Upper lobe of left lung (tissue), 6 donors: ENCODE results near the gene TNFRSF6B. TPM values are rescaled to one million over a fixed set of nuclear protein-coding genes. Genes with fewer than 3 reads are reported as not detected.

Experiments
- ATAC-seq, 2 donors: fragments of 200-7000 bp; cut with Tn5 transposase; one replicate each; pipeline ENCODE4 v1.9.1; 2022; ENCODE audit warnings: mild to moderate bottlenecking in 2 of 2, moderate library complexity in 2 of 2; ENCODE audit not compliant: low FRiP score in 2 of 2
- DNase-seq, 2 donors: peaks; one replicate each; pipeline ENCODE4 v3.0.0-alpha.2; 2019 to 2020
- H3K27ac ChIP-seq, 4 donors: fragments of 200-600 bp; sonication (generic); one replicate each; pipeline ENCODE4 v1.5.1; 2016 to 2019
- H3K27me3 ChIP-seq, 4 donors: fragments of 200-600 bp; sonication (generic); one replicate each; pipeline ENCODE4 v1.5.1; 2017 to 2019
- H3K36me3 ChIP-seq, 4 donors: fragments of 200-600 bp; sonication (generic); one replicate each; pipeline ENCODE4 v1.5.1; 2016 to 2019
- H3K4me1 ChIP-seq, 4 donors: fragments of 200-600 bp; sonication (generic); one replicate each; pipeline ENCODE4 v1.5.1; 2018 to 2019
- H3K4me3 ChIP-seq, 4 donors: fragments of 200-600 bp; sonication (generic); one replicate each; pipeline ENCODE4 v1.5.1; 2017 to 2019; ENCODE audit warnings: mild to moderate bottlenecking in 2 of 4, moderate library complexity in 1 of 4
- H3K9me3 ChIP-seq, 4 donors: fragments of 200-600 bp; sonication (generic); one replicate each; pipeline ENCODE4 v1.5.1; 2018 to 2019
- CTCF ChIP-seq, 6 experiments: fragments of 450-650 bp in 4 of 6; fragments of 200-600 bp in 2 of 6; sonication (generic) in 2 of 6; IDR thresholded peaks; one replicate each; pipeline ENCODE4 v1.5.1; 2016 to 2019; ENCODE audit warnings: antibody characterized with exemption in 6 of 6
- EP300 ChIP-seq, 4 donors: sonication (generic); formaldehyde crosslinking; IDR thresholded peaks; one replicate each; pipeline ENCODE4 v1.5.1; 2017; ENCODE audit warnings: antibody characterized with exemption in 4 of 4, control low read depth in 2 of 4
- POLR2A ChIP-seq, 4 donors: fragments of 450-650 bp; IDR thresholded peaks; one replicate each; pipeline ENCODE4 v1.5.1; 2016 to 2017; ENCODE audit warnings: antibody characterized with exemption in 4 of 4, mild to moderate bottlenecking in 2 of 4
- POLR2AphosphoS5 ChIP-seq, 2 donors: sonication (generic); formaldehyde crosslinking; IDR thresholded peaks; one replicate each; pipeline ENCODE4 v1.5.1; 2017; ENCODE audit warnings: antibody characterized with exemption in 2 of 2
- WGBS, 2 donors: methylation state at CpG; one replicate each; pipeline ENCODE4 v1.1.5; 2017 to 2018; 5-methylcytosine and 5-hydroxymethylcytosine counted together
- total RNA-seq, 6 donors: library from RNA; depleted of rRNA in 4 of 6; stranded (reverse); fragments of >200 nt in 4 of 6; gene quantifications; one replicate each; pipeline versions ENCODE4 v1.1.0 to v1.2.1, GENCODE V29; 2016 to 2021
- donor health status: DM: no; HTN: no; CAD: no; lungs with moderate emphysema.
- donor health status: DM: no; HTN: yes; CAD: no; lungs with severe emphysema.

Gene TNFRSF6B
- total RNA-seq, 6 donors from 2014 or later, result 13.8 to 34.8 (median 16.9) TPM

DNA sequence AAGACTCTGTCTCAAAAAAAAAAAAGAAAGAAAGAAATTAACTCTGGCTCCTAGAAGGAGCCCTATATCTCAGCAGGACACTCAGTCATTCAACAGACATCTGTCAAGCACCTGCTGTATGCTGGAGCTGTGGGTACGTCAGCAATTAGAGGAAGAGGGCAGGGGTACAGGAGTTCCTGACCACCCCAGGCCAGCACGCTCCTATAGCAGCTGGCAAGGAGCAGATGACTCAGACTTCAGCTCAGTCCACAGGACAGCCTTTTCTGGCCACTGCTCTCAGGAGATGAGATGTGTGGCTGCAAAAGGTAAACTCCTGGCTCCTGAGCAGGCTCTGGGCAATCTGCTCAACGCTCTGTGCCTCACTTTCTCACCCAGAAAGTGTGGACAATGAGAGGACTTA, 40.0 kb upstream of the TNFRSF6B start:
- DNase-seq (no peak), ATAC-seq (no peak)
- 86 to 88% methylated on average over 3 of the region's 3 CpGs for WGBS, 2 donors
- Histone ChIP-seq H3K4me1 (peaks cover 41 to 51% (median 48%) of the 10 kb centered on the region in 4 donors), H3K36me3 (peaks cover 0 to 13% (median 6%) of the 10 kb centered on the region in 4 donors), H3K4me3 (no peak overlapping the region), H3K27ac (no peak overlapping the region), H3K27me3 (peaks cover 0 to 12% (median 6%) of the 10 kb centered on the region in 4 donors), H3K9me3 (no peaks in the 10 kb centered on the region)
- TF ChIP-seq EP300 (IDR thresholded peaks at IDR 0.05) (no peak), POLR2A (IDR thresholded peaks at IDR 0.05) (no peak), CTCF (IDR thresholded peaks at IDR 0.05) (no peak)

- WGBS, 2 donors, result 40 to 60% methylated on average over 15 to 31 of the region's 31 CpGs
- Histone ChIP-seq H3K9me3 (no peaks in the 10 kb centered on the region), H3K27me3 (peaks cover 0 to 7% (median 3%) of the 10 kb centered on the region in 4 donors), H3K4me3 (peak overlapping the region; percentile 2 to 89 (median 80)), H3K27ac (peak overlapping the region; percentile 84 to 91 (median 90)), H3K4me1 (peaks cover 32 to 41% (median 38%) of the 10 kb centered on the region in 4 donors), H3K36me3 (peaks cover 6 to 22% (median 15%) of the 10 kb centered on the region in 4 donors)
- no peak for ATAC-seq
- DNase-seq, result peak in 1 of 2 donors; percentile 83
- TF ChIP-seq EP300 (IDR thresholded peaks at IDR 0.05) (no peak), POLR2AphosphoS5 (IDR thresholded peaks at IDR 0.05) (no peak), CTCF (IDR thresholded peaks at IDR 0.05) (no peak), POLR2A (IDR thresholded peaks at IDR 0.05) (no peak)
Measured at GRCh38 chr20:63657260-63657936, 39.1 kb upstream of the TNFRSF6B start.

- ATAC-seq, result peak; percentile 95 to 98
Measured at GRCh38 chr20:63657937-63658748, 38.3 kb upstream of the TNFRSF6B start, which contains the start of gene RTEL1. TSS of gene RTEL1 (plus strand) at chr20:63658312. CDS start at chr20:63659403, 1,091 bp downstream.

GRCh38 chr20:63658749-63659187, 37.7 kb upstream of the TNFRSF6B start:
- Histone ChIP-seq H3K4me1 (peaks cover 21 to 27% (median 25%) of the 10 kb centered on the region in 4 donors), H3K27ac (peak overlapping the region; percentile 84 to 91 (median 90)), H3K4me3 (peak overlapping the region; percentile 74 to 89 (median 82)), H3K9me3 (no peaks in the 10 kb centered on the region), H3K36me3 (peaks cover 6 to 36% (median 26%) of the 10 kb centered on the region in 4 donors), H3K27me3 (no peaks in the 10 kb centered on the region)
- WGBS, 2 donors, result 0 to 2% methylated on average over 1 to 25 of the region's 25 CpGs
- no peak for DNase-seq
- ATAC-seq, result peak; percentile 56 to 66
- no peak for TF ChIP-seq POLR2AphosphoS5 (IDR thresholded peaks at IDR 0.05)
- TF ChIP-seq EP300 (IDR thresholded peaks at IDR 0.05), result no peak
- no peak for TF ChIP-seq POLR2A (IDR thresholded peaks at IDR 0.05)
- no peak for TF ChIP-seq CTCF (IDR thresholded peaks at IDR 0.05)

More at GRCh38 chr20:63657937-63658748, 38.3 kb upstream of the TNFRSF6B start, which contains the start of gene RTEL1:
- no peak for TF ChIP-seq EP300 (IDR thresholded peaks at IDR 0.05)
- TF ChIP-seq CTCF (IDR thresholded peaks at IDR 0.05), result peak in 4 of 6 experiments; percentile 23 to 65 (median 40)
- TF ChIP-seq POLR2AphosphoS5 (IDR thresholded peaks at IDR 0.05), result peak; percentile 56 to 83
- TF ChIP-seq POLR2A (IDR thresholded peaks at IDR 0.05), result peak in 3 of 4 donors; percentile 22 to 61 (median 22)
- Histone ChIP-seq H3K27me3 (no peaks in the 10 kb centered on the region), H3K4me1 (peaks cover 25 to 34% (median 32%) of the 10 kb centered on the region in 4 donors), H3K9me3 (no peaks in the 10 kb centered on the region), H3K4me3 (peak within 1 kb of the TSS; percentile 74 to 89 (median 82)), H3K36me3 (peaks cover 6 to 30% (median 23%) of the 10 kb centered on the region in 4 donors), H3K27ac (peak within 1 kb of the TSS; percentile 84 to 91 (median 90))
- DNase-seq, result peak; percentile 94 to 98
- WGBS, 2 donors, result 5 to 10% methylated on average over 24 to 60 of the region's 73 CpGs
